Islet of Langerhans (tissue), 1 donor: ENCODE results near the gene ANK3.
A peak's percentile ranks its signal among the peaks of the same experiment; 100 is the strongest.
"Not testable (repeated sequence)": the region's sequence is repeated elsewhere in the genome, so short reads cannot be mapped to it uniquely, and the experiment has no call there.

Experiments
- FAIRE-seq: peaks from one replicate; lab custom pipeline; 2011; peaks lifted over from hg19 to GRCh38; lab: Jason Lieb, UNC

Gene ANK3

GRCh38 chr10:60304829-60305379, 84.8 kb downstream of the ANK3 start:
- no peak for FAIRE-seq

DNA sequence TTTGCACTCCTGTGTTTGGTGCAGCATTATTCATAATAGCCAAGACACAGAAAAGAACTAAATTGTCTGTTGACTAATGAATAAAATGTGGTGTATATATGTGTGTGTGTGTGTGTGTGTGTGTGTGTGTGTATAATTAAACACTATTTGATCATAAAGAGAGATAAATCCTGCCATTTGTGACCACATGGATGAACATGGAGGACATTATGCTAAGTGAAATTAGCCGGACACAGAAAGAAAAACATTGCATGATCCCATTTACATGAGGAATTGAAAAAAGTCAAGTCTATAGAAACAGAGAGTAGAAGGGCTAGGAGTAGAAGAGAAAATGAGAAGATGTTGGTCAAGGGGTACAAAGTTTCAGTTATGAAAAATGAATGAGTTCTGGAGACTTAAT, 85.9 kb downstream of the ANK3 start:
- no peak for FAIRE-seq

DNA sequence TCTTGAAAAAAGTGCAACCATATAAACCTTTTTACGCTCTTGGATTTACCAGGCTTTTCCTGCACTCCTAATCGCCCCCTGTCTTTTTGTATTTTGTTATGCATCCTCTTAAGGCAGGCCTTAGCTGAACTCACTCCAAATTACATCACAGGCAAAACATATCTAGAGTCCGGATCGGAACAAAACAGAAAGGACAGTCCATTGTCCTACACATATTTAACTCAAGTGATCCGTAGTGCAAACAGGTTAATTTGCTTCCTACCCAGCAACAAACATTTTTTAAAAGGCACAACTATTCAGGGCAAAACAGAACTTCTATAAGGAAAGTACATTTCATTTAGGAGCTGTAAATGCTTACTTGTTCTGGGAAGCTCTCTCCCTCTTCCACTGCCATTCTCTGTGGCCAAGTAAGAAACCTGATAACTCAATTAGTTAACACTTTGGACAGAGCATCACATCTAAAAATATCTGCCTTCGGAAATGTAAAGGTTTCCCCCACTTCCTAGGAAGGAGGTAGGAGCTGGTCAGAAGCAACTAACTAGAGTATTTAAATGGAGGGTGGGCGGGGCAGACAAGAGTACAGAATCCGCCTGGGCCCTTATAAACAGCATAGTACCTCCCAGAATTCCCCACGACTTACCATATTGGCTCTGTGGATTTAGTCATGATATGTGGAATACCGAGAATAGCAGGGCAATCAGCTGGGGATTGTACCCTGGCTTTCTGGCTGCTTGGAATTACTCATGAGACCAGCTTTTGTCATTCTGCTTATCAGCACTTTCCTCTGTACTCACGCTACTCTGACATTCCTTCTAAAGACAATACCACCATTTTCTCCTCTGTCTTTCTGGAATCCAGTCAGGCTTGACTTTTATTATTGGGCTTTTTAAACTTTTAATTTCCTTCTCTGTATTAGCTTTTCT, 89.5 kb downstream of the ANK3 start:
- no peak for FAIRE-seq

DNA sequence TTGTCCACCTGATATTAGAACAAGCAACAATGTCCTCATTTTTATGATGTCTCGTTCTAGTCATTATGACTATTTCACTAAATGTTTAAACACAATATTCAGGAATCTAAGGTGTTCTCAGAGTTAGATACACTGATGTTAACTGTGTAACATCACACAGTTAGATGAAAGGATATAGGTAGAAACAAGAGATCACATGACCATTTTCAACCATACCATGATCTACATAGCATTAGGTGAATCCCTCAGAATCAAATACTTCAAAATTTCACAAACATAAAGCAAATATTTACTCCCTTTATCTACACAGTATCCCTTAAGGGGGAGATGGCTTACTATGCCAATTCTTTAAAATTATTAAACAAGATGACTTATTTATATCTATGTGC, 90.3 kb downstream of the ANK3 start:
- no peak for FAIRE-seq

DNA sequence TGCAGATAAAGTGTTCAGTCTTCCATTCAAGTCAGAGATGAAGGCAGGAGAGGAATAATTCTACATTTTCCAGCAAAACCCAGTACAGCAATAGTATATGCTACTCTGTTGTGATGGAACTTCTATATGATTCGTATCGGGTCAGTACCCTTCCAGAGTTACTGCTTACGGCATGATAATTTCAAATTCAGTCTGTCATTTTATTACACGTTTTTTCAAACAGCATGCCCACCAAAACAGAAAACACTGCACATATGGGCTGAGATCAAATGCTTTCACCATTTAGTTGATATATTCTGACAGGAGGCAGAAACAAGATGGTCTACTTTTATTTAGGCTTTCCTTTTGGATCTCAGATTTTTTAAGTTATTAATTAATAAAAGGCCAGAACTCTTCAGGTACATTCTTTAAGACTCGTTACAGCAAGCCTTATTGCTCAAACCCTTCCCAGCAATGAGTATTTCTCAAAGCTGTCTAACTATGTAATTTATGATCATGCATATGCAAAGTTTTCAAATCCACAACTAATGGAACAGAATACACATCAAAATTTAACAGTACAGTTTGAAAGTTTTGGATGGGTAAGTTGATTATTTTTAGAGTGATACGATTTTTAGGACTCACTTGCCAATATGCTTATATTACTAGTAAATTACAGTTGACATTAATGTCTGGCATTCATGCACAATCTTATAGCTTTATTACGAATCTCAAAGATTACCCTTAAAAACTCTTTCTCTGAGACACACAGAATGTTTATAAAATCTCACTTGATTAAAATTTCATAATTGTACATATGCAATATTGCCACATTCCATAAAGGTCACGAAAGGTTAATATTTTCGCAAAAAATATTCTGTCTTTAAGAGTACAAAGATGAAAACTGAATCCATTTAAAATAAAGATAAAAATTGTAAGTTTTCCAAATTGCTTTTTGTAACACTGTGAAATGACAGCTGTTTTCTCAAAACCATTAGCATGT, 91.0 kb downstream of the ANK3 start:
- no peak for FAIRE-seq

- no peak for FAIRE-seq
These were observed 93.6 kb downstream of the ANK3 start for GRCh38 chr10:60296073-60296472.

DNA sequence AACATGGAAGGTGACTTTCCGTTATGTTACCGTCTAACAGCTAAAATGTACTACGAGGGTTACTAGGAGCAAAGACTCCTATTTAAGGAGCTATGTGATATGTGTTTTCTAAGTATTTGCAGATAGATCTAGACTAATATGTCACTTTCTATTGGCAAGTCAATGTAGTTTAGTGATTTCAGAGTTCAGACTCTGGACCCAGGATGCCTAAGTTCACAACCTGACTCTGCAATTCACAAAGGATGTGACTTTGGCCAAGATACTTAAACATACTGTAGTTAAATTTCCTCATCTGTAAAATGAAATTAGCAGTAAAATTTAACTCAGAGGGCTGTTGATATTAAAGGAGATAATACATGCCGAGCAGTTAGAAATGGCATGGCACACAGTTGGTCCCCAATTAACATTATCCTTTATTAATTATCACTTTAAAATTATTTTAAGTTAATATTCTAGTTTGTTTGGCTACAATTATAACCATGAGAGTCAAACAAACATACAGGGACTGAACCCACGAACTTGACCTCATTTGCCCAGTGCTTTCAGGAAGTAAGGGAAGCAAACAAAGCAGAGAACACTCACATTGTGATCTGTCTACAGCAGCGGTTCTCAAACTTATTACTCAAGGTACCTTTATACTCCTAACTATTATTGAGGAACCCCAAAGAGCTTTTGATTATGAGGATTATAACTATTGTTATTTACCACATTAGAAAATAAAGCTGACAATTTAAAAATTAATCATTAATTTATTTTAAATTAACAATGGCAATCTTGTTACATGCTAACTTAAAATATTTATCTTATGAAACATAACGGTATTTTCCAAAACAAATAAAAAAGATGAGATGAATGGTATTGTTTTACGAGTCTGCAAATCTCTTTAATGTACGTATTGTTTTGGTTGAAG, 94.4 kb downstream of the ANK3 start:
- FAIRE-seq: peak; percentile 9

- FAIRE-seq: no peak
These were observed 96.0 kb downstream of the ANK3 start for GRCh38 chr10:60293581-60294175.

DNA sequence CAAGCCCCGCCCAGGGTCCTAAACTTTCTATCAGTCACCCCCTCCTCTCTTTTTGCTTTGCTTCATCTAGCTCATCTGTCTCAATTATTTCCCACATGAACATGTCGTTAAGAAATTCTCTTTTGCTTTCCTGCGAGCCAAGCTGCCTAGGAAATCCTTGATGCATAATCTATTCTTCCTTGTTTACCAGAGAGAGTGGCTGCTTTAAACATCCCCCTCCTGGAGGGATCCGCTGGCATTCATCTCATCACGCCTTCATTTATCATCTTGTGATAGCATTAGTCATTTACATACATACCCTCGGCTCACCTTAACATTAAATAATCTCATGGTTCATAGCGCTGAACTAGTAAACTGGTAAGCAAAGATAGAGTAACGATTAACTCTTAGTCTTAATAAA, 96.7 kb downstream of the ANK3 start:
- FAIRE-seq: no peak

- FAIRE-seq: not testable (repeated sequence)
These were observed 97.1 kb downstream of the ANK3 start for GRCh38 chr10:60292536-60292935.

GRCh38 chr10:60291344-60291930, 98.2 kb downstream of the ANK3 start:
- FAIRE-seq: no peak

GRCh38 chr10:60290558-60290957, 99.1 kb downstream of the ANK3 start:
- FAIRE-seq: no peak

DNA sequence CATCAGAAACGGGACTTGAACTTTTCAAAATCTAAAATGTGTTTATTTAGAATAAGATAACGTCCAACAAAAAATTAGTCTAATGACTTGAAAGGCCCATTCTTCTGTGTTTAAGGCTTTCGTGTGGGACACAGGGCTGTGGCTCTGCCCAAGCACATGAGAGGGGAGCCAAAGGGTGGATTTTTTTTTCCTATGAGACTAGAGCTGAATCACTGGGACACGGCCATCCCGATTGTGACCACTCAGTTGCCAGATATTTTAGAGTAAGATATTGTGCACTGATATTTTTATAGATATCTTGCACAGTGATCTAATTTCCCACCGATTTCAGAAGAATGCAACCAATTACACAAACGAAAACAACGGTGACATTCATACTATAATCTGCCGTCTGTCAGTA, 99.9 kb downstream of the ANK3 start:
- no peak for FAIRE-seq

- FAIRE-seq: no peak
These were observed 101.4 kb downstream of the ANK3 start for GRCh38 chr10:60288256-60288655.

GRCh38 chr10:60286559-60286958, 103.1 kb downstream of the ANK3 start:
- FAIRE-seq: no peak

- FAIRE-seq: peak; percentile 91
These were observed 106.3 kb downstream of the ANK3 start for GRCh38 chr10:60283397-60283796.

DNA sequence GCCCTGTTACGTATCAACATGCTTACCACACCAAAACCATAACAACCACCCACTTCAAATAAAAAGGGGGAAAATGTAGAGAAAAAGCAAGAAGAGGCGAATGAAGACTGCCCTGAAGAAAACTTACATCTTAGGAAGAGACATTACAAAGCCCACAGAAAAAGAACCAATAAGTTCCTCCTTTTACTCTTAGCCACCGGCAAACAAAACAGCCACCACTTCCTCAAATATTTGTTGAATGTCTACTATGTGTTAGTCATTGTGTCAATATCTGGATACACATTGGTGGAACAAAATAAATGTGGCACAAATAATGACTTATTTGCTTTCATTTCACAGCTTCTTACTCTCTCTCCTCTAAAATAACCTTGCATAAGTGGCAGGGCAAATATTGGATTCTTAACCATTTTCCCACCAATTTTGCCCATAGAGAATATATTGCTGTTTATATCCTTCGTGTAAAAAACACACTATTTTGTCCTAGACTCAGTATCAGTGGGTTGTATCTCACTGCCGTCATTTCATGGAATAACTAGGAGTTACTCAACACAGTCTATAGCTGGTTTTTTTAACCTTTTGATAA, 106.8 kb downstream of the ANK3 start:
- peak; percentile 100 for FAIRE-seq

DNA sequence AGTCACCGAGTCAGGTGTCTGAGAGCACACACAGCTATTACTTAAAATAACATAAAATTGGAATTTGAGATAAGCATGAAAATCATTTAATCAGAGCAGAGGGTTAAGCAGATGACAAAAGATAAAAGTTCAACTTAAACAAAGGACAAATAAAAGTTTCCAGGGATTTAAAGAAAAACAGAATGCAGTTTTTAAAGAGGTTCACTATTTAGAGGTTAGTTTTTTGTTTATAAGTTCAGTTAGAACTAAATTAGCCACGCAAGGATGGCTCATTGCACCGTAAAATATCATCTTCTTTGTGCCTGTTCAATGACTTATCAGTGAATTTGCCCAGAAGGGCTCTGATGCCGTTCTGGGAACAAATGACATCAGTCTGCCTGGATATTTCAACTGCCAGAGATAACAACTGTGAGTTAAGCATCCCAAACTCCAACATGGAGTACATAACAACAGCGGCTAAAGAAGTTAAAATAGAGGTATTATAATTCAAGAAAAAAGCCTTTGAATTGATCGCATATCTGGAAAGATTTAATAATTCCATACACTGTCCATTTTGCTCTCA, 107.8 kb downstream of the ANK3 start:
- FAIRE-seq: peak; percentile 17

DNA sequence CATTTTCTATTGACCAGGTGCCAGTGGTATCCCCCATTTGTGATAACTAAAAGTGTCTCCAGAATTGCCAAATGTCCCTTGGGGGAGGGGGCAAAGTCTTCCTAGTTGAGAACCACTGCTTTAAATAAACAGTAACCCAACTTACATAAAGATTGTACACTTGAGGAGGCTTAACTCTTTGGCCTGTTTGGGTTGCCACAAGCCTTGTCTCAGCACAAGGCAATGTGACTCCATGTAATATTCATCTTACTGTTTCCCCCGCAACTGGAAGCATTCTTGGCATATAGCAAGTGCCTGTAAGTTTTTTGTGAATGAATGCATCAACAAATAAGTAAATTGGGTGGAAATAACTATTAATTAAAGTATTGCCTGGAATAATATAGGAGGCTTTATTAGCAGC, 108.3 kb downstream of the ANK3 start:
- no peak for FAIRE-seq

GRCh38 chr10:60280475-60280874, 109.2 kb downstream of the ANK3 start:
- peak; percentile 27 for FAIRE-seq
